Activated CD8-positive, alpha-beta T cell treated with anti-CD3 and anti-CD28 coated beads for 36 hours (primary cell): ENCODE measurements around the gene CACNG4. TPM values are rescaled to one million over a fixed set of nuclear protein-coding genes. Genes with fewer than 3 reads are reported as not detected.

Experiments
- ATAC-seq: fragments of 200-7000 bp; cut with Tn5 transposase; one replicate; pipeline ENCODE4 v1.10.0; 2021; ENCODE audit warnings: mild to moderate bottlenecking, moderate library complexity
- CTCF ChIA-PET: fragments of 350-600 bp; sonication (Branson Sonifier 250); formaldehyde crosslinking; loops from one replicate; lab custom pipeline; 2021; ENCODE audit warnings: antibody characterized with exemption; lab: Charles Lee
- POLR2A ChIA-PET: fragments of 350-600 bp; sonication (Branson Sonifier 250); formaldehyde crosslinking; loops from one replicate; lab custom pipeline; 2021; ENCODE audit warnings: antibody characterized with exemption; lab: Charles Lee
- DNase-seq: peaks from one replicate; pipeline ENCODE4 v3.0.0-alpha.2; 2020
- H3K27ac Mint-ChIP-seq: one replicate; pipeline ENCODE4 v1.8.0; 2021; ENCODE audit warnings: mild to moderate bottlenecking, mixed read lengths
- H3K27me3 Mint-ChIP-seq: one replicate; pipeline ENCODE4 v1.8.0; 2021; ENCODE audit warnings: mixed read lengths
- H3K36me3 Mint-ChIP-seq: one replicate; pipeline ENCODE4 v1.8.0; 2021; ENCODE audit warnings: low read depth, mixed read lengths
- H3K4me1 Mint-ChIP-seq: one replicate; pipeline ENCODE4 v1.8.0; 2021; ENCODE audit warnings: low read depth, mixed read lengths
- H3K4me3 Mint-ChIP-seq: one replicate; pipeline ENCODE4 v1.8.0; 2021; ENCODE audit warnings: mild to moderate bottlenecking, moderate library complexity, mixed read lengths
- H3K9me3 Mint-ChIP-seq: one replicate; pipeline ENCODE4 v1.8.0; 2021; ENCODE audit warnings: mixed read lengths
- intact Hi-C: fragments of 100-400 bp; cut with micrococcal nuclease; formaldehyde crosslinking; loops from one replicate; pipeline ENCODE4 v1.10.0; 2022
- total RNA-seq, 2 experiments: library from RNA; stranded (reverse); gene quantifications; one replicate each; pipeline ENCODE4 v1.2.3, GENCODE V29; 2021
- TF ChIP-seq, protein P1 (sequence below): fragments of 200-600 bp; IDR thresholded peaks from one replicate; pipeline ENCODE4 v1.8.0; 2022; ENCODE audit warnings: antibody characterized with exemption, mild to moderate bottlenecking

The CACNG4 gene
- total RNA-seq, 2 experiments from 2014 or later, result not detected

DNA sequence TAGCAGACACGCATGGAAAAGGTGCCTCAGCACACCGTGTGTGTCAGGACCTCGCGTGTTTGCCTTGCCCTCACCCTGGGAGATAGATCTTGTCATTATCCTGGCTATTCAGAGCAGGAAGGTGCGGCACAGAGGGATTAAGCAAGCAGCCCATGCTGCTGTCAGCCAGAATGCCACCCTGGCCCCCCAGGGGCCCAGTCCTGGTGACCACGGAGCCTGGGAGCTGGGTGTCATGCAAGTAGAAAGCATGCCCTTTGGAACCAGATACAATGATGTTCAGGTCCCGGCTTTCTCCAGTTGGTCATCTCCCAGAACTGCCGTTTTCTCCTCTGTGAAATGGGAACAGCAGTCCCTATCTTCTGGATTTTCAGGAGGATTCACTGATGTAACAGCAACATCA is 29.9 kb downstream of the CACNG4 start:
- Mint-ChIP-seq H3K4me3 (no peak overlapping the region), H3K27ac (no peak overlapping the region), H3K27me3 (peaks cover 7% of the 10 kb centered on the region), H3K4me1 (no peaks in the 10 kb centered on the region), H3K36me3 (no peaks in the 10 kb centered on the region), H3K9me3 (no peaks in the 10 kb centered on the region)
- DNase-seq (no peak), ATAC-seq (no peak)
- ChIA-PET POLR2A (no interaction called here), CTCF (no interaction called here)
- intact Hi-C loops, result no loop called here
- TF ChIP-seq, protein P1, sequence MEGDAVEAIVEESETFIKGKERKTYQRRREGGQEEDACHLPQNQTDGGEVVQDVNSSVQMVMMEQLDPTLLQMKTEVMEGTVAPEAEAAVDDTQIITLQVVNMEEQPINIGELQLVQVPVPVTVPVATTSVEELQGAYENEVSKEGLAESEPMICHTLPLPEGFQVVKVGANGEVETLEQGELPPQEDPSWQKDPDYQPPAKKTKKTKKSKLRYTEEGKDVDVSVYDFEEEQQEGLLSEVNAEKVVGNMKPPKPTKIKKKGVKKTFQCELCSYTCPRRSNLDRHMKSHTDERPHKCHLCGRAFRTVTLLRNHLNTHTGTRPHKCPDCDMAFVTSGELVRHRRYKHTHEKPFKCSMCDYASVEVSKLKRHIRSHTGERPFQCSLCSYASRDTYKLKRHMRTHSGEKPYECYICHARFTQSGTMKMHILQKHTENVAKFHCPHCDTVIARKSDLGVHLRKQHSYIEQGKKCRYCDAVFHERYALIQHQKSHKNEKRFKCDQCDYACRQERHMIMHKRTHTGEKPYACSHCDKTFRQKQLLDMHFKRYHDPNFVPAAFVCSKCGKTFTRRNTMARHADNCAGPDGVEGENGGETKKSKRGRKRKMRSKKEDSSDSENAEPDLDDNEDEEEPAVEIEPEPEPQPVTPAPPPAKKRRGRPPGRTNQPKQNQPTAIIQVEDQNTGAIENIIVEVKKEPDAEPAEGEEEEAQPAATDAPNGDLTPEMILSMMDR, result no peak

DNA sequence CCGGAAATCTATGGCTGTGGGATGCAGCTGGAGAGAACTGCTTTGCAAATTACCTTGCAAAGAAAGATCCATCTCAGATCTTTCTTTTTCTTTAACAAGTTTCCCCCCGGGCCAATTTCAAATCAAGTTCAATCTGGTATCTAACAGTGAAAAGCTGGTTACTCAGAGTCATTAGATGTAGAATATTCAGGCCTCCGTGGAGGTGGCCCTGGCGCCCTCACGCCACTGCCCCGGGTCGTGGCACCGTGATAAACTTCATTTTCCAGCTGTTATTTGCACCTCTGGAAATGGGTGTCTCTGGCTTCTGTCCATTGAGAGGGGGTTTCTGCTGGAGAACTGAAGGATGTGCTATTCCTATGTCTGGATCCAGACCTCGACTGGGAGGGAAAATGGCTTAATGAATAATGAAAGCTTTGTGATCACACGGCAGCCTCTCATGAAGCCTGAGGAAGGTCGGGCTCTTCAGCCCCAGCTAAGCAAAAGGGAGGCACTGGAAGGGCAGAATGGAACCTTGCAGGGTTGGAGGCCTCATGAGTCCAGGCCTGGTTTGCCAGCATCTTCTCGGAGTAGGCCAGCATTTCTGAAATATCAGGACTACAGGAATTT is 30.5 kb downstream of the CACNG4 start:
- no peaks in the 10 kb centered on the region for H3K9me3 Mint-ChIP-seq
- ATAC-seq (no peak), DNase-seq (no peak)
- no peaks in the 10 kb centered on the region for H3K36me3 Mint-ChIP-seq
- no peak overlapping the region for H3K27ac Mint-ChIP-seq
- intact Hi-C loops, result no loop called here
- peaks cover 5% of the 10 kb centered on the region for H3K27me3 Mint-ChIP-seq
- TF ChIP-seq, protein P1, result no peak
- CTCF ChIA-PET, result no interaction called here
- no peak overlapping the region for H3K4me3 Mint-ChIP-seq
- no peaks in the 10 kb centered on the region for H3K4me1 Mint-ChIP-seq
- POLR2A ChIA-PET, result interaction anchor here (0.9 kb wide), 1 partner anchor 73 kb away, joined by 4 read pairs; no protein-coding TSS in a partner anchor

DNA sequence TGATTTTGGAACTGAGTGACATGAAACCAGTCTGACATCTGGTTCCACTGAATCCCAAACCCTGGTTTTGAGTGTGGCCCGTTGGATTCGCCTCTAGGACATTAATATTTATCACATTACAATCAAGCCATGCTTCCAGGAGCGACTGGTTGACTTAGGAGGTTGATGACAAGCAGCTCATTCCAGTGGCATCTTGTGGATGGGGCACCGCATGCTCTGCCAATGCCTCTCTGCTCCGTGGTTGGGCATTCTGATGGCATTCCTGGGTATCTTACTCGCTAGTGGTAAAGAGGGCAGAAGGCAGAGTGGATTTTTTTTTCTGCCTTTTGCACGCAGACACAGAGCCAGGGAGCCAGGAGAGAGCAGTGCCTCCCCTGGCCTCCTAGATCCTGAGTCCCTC is 31.4 kb downstream of the CACNG4 start:
- Mint-ChIP-seq H3K9me3 (no peaks in the 10 kb centered on the region), H3K27ac (no peak overlapping the region), H3K4me3 (no peak overlapping the region), H3K36me3 (no peaks in the 10 kb centered on the region), H3K4me1 (no peaks in the 10 kb centered on the region), H3K27me3 (peaks cover 5% of the 10 kb centered on the region)
- ATAC-seq (no peak), DNase-seq (no peak)
- CTCF ChIA-PET, result no interaction called here
- POLR2A ChIA-PET, result no interaction called here
- intact Hi-C loops, result no loop called here
- TF ChIP-seq, protein P1, result no peak

DNA sequence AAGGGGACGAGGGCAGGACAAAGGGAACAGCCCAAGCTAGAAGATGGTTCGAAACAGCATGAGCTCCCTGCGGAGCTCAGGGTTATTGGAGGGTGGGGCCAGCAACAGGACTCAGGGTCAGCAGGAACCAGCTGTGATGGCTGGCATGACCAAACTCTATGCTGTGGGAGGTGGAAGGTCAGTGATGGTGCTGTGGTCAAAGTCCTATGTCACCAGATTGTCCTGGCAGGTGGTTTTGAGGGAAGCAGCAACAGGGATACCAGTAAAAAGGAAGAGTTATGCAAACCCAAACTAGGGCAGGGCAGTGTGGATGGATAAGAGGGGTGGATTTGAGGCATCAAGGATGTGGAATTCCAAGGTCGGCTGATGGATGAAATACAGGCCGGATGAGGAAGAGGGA is 32.4 kb downstream of the CACNG4 start:
- intact Hi-C loops, result no loop called here
- H3K4me1 Mint-ChIP-seq, result no peaks in the 10 kb centered on the region
- H3K27me3 Mint-ChIP-seq, result peaks cover 3% of the 10 kb centered on the region
- no peaks in the 10 kb centered on the region for H3K36me3 Mint-ChIP-seq
- ATAC-seq (no peak), DNase-seq (no peak)
- no peak overlapping the region for H3K4me3 Mint-ChIP-seq
- no peaks in the 10 kb centered on the region for H3K9me3 Mint-ChIP-seq
- TF ChIP-seq, protein P1, result no peak
- H3K27ac Mint-ChIP-seq, result no peak overlapping the region
- ChIA-PET CTCF (no interaction called here), POLR2A (no interaction called here)

DNA sequence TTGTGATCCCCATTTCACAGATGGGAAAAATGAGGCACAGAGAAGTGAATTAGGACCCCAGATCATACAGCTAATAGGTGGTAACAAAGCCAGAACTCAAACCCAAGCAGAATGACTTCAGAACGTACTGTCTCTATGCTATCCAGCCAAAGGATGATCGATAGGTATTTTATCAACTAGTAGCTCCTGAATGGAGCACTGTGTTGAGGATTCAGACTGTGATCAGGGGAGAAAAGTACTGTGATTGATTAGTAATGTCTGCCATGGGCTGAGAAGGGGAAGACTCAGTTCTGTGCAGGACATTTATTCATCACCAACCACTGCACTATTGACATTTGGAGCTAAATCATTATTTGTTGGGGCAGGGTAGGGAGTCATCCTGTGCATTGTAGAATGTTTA is 38.7 kb downstream of the CACNG4 start:
- TF ChIP-seq, protein P1, result no peak
- CTCF ChIA-PET, result no interaction called here
- no peak overlapping the region for H3K27ac Mint-ChIP-seq
- H3K27me3 Mint-ChIP-seq, result peaks cover 2% of the 10 kb centered on the region
- no peak for DNase-seq
- ATAC-seq, result no peak
- POLR2A ChIA-PET, result no interaction called here
- no peaks in the 10 kb centered on the region for H3K4me1 Mint-ChIP-seq
- H3K36me3 Mint-ChIP-seq, result no peaks in the 10 kb centered on the region
- no peaks in the 10 kb centered on the region for H3K9me3 Mint-ChIP-seq
- intact Hi-C loops, result no loop called here
- no peak overlapping the region for H3K4me3 Mint-ChIP-seq
